ENCODE data around the gene PSTPIP2.

GRCh38 chr18:46062781-46063180 is 9.3 kb downstream of the PSTPIP2 start:
- TF ChIP-seq, protein P1, sequence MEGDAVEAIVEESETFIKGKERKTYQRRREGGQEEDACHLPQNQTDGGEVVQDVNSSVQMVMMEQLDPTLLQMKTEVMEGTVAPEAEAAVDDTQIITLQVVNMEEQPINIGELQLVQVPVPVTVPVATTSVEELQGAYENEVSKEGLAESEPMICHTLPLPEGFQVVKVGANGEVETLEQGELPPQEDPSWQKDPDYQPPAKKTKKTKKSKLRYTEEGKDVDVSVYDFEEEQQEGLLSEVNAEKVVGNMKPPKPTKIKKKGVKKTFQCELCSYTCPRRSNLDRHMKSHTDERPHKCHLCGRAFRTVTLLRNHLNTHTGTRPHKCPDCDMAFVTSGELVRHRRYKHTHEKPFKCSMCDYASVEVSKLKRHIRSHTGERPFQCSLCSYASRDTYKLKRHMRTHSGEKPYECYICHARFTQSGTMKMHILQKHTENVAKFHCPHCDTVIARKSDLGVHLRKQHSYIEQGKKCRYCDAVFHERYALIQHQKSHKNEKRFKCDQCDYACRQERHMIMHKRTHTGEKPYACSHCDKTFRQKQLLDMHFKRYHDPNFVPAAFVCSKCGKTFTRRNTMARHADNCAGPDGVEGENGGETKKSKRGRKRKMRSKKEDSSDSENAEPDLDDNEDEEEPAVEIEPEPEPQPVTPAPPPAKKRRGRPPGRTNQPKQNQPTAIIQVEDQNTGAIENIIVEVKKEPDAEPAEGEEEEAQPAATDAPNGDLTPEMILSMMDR (IDR thresholded peaks at IDR 0.05): no peak
- TF ChIP-seq POLR2A (IDR thresholded peaks at IDR 0.05): no peak

All from uterus (tissue), 2 donors.